CD4-positive, alpha-beta T cell (primary cell): ENCODE measurements around the gene MTHFD2L. TPM values are rescaled to one million over a fixed set of nuclear protein-coding genes. Genes with fewer than 3 reads are reported as not detected.

ENCODE experiments used
- ATAC-seq: fragments of 200-7000 bp; cut with Tn5 transposase; one replicate; pipeline ENCODE4 v1.10.0; 2022; ENCODE audit warnings: mild to moderate bottlenecking; ENCODE audit not compliant: poor library complexity
- CTCF ChIA-PET: fragments of 350-600 bp; sonication (Branson Sonifier 250); formaldehyde crosslinking; loops from one replicate; lab custom pipeline; 2021; ENCODE audit warnings: antibody characterized with exemption, inconsistent platforms; lab: Charles Lee
- POLR2A ChIA-PET: fragments of 350-600 bp; sonication (Branson Sonifier 250); formaldehyde crosslinking; loops from one replicate; lab custom pipeline; 2021; ENCODE audit warnings: antibody characterized with exemption, inconsistent platforms; lab: Charles Lee
- DNase-seq, 14 experiments: peaks; one replicate each; pipeline ENCODE4 v3.0.0-alpha.2; 2013 to 2020; ENCODE audit warnings: mixed read lengths in 2 of 14
- H3K27ac ChIP-seq, 2 donors: one replicate each; pipeline versions ENCODE4 v1.5.1 to v1.7.0; 2013; ENCODE audit warnings: low read length in 2 of 2, low read depth in 1 of 2, mild to moderate bottlenecking in 1 of 2
- H3K27me3 ChIP-seq, 2 experiments: 1 replicate in 1 of 2; 2 replicates in 1 of 2; pipeline versions ENCODE4 v1.6.1 to v1.7.0; 2013; ENCODE audit warnings: low read length in 2 of 2, control low read depth in 1 of 2, mild to moderate bottlenecking in 1 of 2, moderate library complexity in 1 of 2; ENCODE audit not compliant: insufficient read depth in 2 of 2, control insufficient read depth in 1 of 2
- H3K36me3 ChIP-seq: one replicate; pipeline ENCODE4 v1.6.1; 2013; ENCODE audit warnings: low read length, control low read depth; ENCODE audit not compliant: insufficient read depth
- H3K4me1 ChIP-seq: one replicate; pipeline ENCODE4 v1.6.1; 2013; ENCODE audit warnings: low read length, control low read depth; ENCODE audit not compliant: insufficient read depth
- H3K4me3 ChIP-seq: one replicate; pipeline ENCODE4 v1.5.1; 2013; ENCODE audit warnings: mild to moderate bottlenecking, low read length, moderate library complexity
- H3K9me3 ChIP-seq, 2 experiments: 1 replicate in 1 of 2; 2 replicates in 1 of 2; pipeline versions ENCODE4 v1.6.1 to v1.7.0; 2013; ENCODE audit warnings: low read length in 2 of 2, mild to moderate bottlenecking in 2 of 2, control low read depth in 1 of 2, moderate library complexity in 1 of 2; ENCODE audit not compliant: control insufficient read depth in 1 of 2, insufficient read depth in 1 of 2
- H3K27ac Mint-ChIP-seq: one replicate; pipeline ENCODE4 v1.8.0; 2020; ENCODE audit warnings: mixed read lengths
- H3K27me3 Mint-ChIP-seq: one replicate; pipeline ENCODE4 v1.8.0; 2021; ENCODE audit warnings: mixed read lengths
- H3K36me3 Mint-ChIP-seq: one replicate; pipeline ENCODE4 v1.8.0; 2021; ENCODE audit warnings: low read depth, mixed read lengths
- H3K4me1 Mint-ChIP-seq: one replicate; pipeline ENCODE4 v1.8.0; 2021; ENCODE audit warnings: low read depth, mixed read lengths
- H3K4me3 Mint-ChIP-seq: one replicate; pipeline ENCODE4 v1.8.0; 2020; ENCODE audit warnings: mild to moderate bottlenecking, mixed read lengths
- H3K9me3 Mint-ChIP-seq: one replicate; pipeline ENCODE4 v1.8.0; 2020; ENCODE audit warnings: mixed read lengths
- CTCF ChIP-seq: fragments of 200-600 bp; IDR thresholded peaks from one replicate; pipeline ENCODE4 v1.8.0; 2022; ENCODE audit warnings: antibody characterized with exemption, mild to moderate bottlenecking
- intact Hi-C, 2 experiments: fragments of 100-400 bp; cut with DNase I in 1 of 2; cut with micrococcal nuclease in 1 of 2; formaldehyde crosslinking; loops; one replicate each; pipeline versions ENCODE4 v1.15.1 to v1.9.0; 2023 to 2025; cut with DNase I, micrococcal nuclease
- total RNA-seq, 174 experiments: library from RNA in 2 of 174; stranded (reverse) in 2 of 174; gene quantifications; one replicate each; pipeline ENCODE4 v1.2.3 and lab custom pipeline; 2021 to 2026

Gene MTHFD2L
- total RNA-seq, 2 experiments from 2014 or later: 13.7 to 14.4 TPM

- Mint-ChIP-seq H3K27me3 (peaks cover 14% of the 10 kb centered on the region), H3K27ac (no peak overlapping the region), H3K9me3 (no peaks in the 10 kb centered on the region), H3K36me3 (no peaks in the 10 kb centered on the region), H3K4me1 (no peaks in the 10 kb centered on the region), H3K4me3 (no peak overlapping the region)
- intact Hi-C loops: no loop called here
- Histone ChIP-seq H3K27ac (no peak overlapping the region), H3K36me3 (no peaks in the 10 kb centered on the region), H3K4me3 (no peak overlapping the region), H3K27me3 (peaks cover 0 to 7% of the 10 kb centered on the region in 2 experiments), H3K9me3 (no peaks in the 10 kb centered on the region), H3K4me1 (peaks cover 5% of the 10 kb centered on the region)
- ChIA-PET CTCF (no interaction called here), POLR2A (no interaction called here)
- no peak for TF ChIP-seq CTCF
- DNase-seq (no peak), ATAC-seq (no peak)
Observed at GRCh38 chr4:74317616-74318246, 159.8 kb downstream of the MTHFD2L start.

- DNase-seq (no peak), ATAC-seq (no peak)
- Histone ChIP-seq H3K4me1 (peaks cover 5% of the 10 kb centered on the region), H3K36me3 (no peaks in the 10 kb centered on the region), H3K4me3 (no peak overlapping the region), H3K9me3 (no peaks in the 10 kb centered on the region), H3K27me3 (peaks cover 0 to 7% of the 10 kb centered on the region in 2 experiments), H3K27ac (no peak overlapping the region)
- H3K27ac Mint-ChIP-seq: no peak overlapping the region
- peaks cover 19% of the 10 kb centered on the region for H3K27me3 Mint-ChIP-seq
- H3K36me3 Mint-ChIP-seq: no peaks in the 10 kb centered on the region
- H3K4me1 Mint-ChIP-seq: no peaks in the 10 kb centered on the region
- H3K4me3 Mint-ChIP-seq: no peak overlapping the region
- ChIA-PET CTCF (no interaction called here), POLR2A (no interaction called here)
- no peaks in the 10 kb centered on the region for H3K9me3 Mint-ChIP-seq
- no peak for TF ChIP-seq CTCF
- intact Hi-C loops: no loop called here
Observed at GRCh38 chr4:74318276-74318675, 160.4 kb downstream of the MTHFD2L start.

GRCh38 chr4:74319470-74319869 lies 161.6 kb downstream of the MTHFD2L start:
- H3K4me1 Mint-ChIP-seq: no peaks in the 10 kb centered on the region
- H3K4me3 Mint-ChIP-seq: no peak overlapping the region
- no peaks in the 10 kb centered on the region for H3K9me3 Mint-ChIP-seq
- Histone ChIP-seq H3K4me3 (no peak overlapping the region), H3K9me3 (no peaks in the 10 kb centered on the region), H3K27me3 (peaks cover 0 to 11% of the 10 kb centered on the region in 2 experiments), H3K4me1 (peaks cover 5% of the 10 kb centered on the region), H3K36me3 (no peaks in the 10 kb centered on the region), H3K27ac (no peak overlapping the region)
- CTCF ChIA-PET: no interaction called here
- DNase-seq (no peak), ATAC-seq (no peak)
- intact Hi-C loops: no loop called here
- POLR2A ChIA-PET: no interaction called here
- H3K27ac Mint-ChIP-seq: no peak overlapping the region
- peaks cover 30% of the 10 kb centered on the region for H3K27me3 Mint-ChIP-seq
- no peaks in the 10 kb centered on the region for H3K36me3 Mint-ChIP-seq
- TF ChIP-seq CTCF: no peak
